MG63 (cell line): ENCODE measurements around the gene RNF148. TPM values are rescaled to one million over a fixed set of nuclear protein-coding genes. Genes with fewer than 3 reads are reported as not detected.

Experiments used
- DNase-seq: peaks from one replicate; pipeline ENCODE4 v3.0.0-alpha.2; 2020
- H3K27me3 ChIP-seq: fragments of 250-450 bp; sonication (Bioruptor Pico); 2 replicates; pipeline ENCODE4 v1.5.1; 2020; ENCODE audit warnings: mild to moderate bottlenecking, moderate library complexity
- H3K36me3 ChIP-seq: fragments of 250-450 bp; sonication (Bioruptor Pico); 2 replicates; pipeline ENCODE4 v1.5.1; 2020; ENCODE audit warnings: mild to moderate bottlenecking, moderate library complexity
- H3K4me3 ChIP-seq: fragments of 250-450 bp; sonication (Bioruptor Pico); 2 replicates; pipeline ENCODE4 v1.5.1; 2020; ENCODE audit warnings: mild to moderate bottlenecking, moderate library complexity
- H3K9me3 ChIP-seq: fragments of 250-450 bp; sonication (Bioruptor Pico); 2 replicates; pipeline ENCODE4 v1.5.1; 2020; ENCODE audit warnings: mild to moderate bottlenecking, moderate library complexity
- total RNA-seq: library from RNA; depleted of rRNA; stranded (reverse); fragments of >200 nt; shearing (Covaris generic); gene quantifications from 2 replicates; pipeline ENCODE4 v1.2.3, GENCODE V29; 2014; ENCODE audit warnings: low replicate concordance; rRNA removed

The RNF148 gene, protein sequence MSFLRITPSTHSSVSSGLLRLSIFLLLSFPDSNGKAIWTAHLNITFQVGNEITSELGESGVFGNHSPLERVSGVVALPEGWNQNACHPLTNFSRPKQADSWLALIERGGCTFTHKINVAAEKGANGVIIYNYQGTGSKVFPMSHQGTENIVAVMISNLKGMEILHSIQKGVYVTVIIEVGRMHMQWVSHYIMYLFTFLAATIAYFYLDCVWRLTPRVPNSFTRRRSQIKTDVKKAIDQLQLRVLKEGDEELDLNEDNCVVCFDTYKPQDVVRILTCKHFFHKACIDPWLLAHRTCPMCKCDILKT
- total RNA-seq, result not detected in 2 replicates

DNA sequence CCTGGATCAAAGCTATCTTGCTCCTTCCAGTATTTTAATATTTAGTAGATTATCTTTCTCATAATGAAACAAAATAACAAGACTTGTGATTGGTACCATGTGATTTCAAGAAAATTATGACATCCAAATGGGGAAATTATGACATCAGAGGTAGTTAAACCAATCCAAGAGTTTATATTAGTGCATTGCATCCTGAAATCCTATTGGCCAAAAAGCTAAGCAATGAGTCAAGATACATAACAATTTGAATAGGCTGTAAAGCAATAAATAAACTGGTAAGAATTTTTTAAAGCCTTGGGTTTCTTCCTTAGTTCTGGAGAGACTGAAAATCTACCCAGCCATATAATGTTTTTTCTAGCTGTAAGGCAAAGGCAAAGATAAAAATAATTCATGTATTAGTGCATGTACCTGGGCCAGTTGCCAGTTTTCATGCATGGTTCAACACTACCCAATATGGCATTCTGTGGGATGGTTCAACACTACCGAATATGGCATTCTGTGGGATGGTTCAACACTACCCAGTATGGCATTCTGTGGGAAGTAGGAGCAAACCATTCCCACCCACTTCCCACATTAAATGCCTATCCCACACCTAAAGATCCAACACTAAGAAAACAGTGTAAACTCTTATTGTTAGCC is at the start of gene RNF148:
Gene RNF148, minus strand, starts transcription at position 51 of the 639 bp plus-strand sequence. CDS start 172 bp downstream, outside the sequence.
- no peak for DNase-seq
- H3K4me3 ChIP-seq, result no peak within 1 kb of the TSS
- no peaks in the 10 kb centered on the region for H3K9me3 ChIP-seq
- no peaks in the 10 kb centered on the region for H3K36me3 ChIP-seq
- no peaks in the 10 kb centered on the region for H3K27me3 ChIP-seq

DNA sequence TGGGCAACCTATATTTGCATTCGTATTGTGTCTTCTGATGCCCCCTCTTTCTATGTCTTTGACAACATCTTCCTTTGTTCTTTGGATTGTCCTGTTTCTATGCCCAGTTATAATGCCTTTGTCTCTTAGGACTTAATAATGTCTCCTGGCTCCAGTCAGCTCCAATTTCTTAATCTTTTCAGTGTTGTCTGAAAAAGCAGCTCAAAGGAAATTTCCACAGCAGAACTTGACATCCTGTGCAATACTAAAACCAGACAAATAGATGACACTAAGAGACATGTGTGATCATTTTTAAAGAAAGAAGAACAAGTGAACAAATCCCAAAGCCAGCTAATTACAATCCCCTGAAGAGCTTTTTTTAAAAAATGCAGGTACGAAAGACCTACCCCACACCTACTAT is 47.7 kb upstream of the RNF148 start:
- Histone ChIP-seq H3K27me3 (no peaks in the 10 kb centered on the region), H3K4me3 (no peak overlapping the region), H3K36me3 (no peaks in the 10 kb centered on the region), H3K9me3 (no peaks in the 10 kb centered on the region)
- DNase-seq, result no peak

DNA sequence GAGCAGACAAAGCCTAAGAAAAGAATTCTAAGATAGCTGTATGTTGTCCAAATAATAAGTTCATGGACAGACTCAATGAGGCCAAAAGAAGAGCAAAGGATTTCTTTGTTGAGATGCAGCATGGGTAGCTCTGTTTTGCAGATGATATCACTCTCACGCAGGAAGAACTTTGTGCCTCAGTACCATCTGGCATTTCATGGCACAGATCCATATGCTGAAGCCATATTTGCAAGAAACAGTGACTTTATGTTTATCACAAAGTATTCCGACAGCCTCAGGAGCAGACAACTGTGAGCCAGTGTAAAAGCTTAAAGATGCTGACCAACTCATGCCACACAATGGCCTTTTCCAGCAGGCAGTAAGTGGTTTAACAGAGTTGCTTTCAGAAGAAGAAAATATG is 45.5 kb upstream of the RNF148 start:
- H3K36me3 ChIP-seq, result no peaks in the 10 kb centered on the region
- no peaks in the 10 kb centered on the region for H3K9me3 ChIP-seq
- no peaks in the 10 kb centered on the region for H3K27me3 ChIP-seq
- no peak overlapping the region for H3K4me3 ChIP-seq
- no peak for DNase-seq

DNA sequence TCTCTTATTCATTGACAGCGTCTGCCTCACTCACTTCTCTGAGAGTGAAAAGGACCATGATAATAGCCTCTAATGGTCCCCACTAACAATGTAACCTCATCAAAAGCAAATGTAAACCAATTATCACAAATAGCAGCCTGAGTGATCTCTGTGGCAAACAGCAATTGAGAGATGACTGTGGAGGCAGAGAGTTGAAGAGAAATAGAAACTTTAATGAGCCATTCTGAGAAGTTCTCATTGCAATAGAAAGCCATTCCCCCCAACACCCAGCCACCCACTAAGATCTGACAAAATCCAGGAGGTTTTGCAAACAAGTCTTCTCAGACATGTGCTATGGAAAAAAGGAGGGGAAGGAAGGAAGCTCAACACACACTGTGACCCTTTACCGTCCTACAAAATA is 44.2 kb upstream of the RNF148 start:
- no peaks in the 10 kb centered on the region for H3K36me3 ChIP-seq
- no peak for DNase-seq
- H3K9me3 ChIP-seq, result no peaks in the 10 kb centered on the region
- H3K4me3 ChIP-seq, result no peak overlapping the region
- H3K27me3 ChIP-seq, result no peaks in the 10 kb centered on the region

DNA sequence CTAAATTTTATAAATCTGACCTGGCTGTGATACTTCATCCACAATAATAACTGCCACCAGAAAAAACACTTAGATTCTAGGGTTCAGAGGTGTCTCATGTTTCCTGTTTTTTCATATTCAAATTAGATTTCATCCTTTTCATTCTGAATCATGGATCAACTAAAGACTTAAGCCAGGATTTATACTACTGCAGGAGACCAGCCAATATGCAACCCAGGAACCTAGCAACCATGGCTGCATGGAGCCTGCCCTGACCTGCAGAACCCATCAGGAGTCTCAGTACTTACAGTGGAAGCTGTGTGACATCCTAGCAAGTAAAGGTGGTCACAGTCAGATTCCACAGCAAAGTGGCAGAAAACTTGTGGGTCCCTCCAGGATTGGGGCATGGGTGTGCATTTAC is 40.5 kb upstream of the RNF148 start:
- Histone ChIP-seq H3K9me3 (no peaks in the 10 kb centered on the region), H3K36me3 (no peaks in the 10 kb centered on the region), H3K27me3 (no peaks in the 10 kb centered on the region), H3K4me3 (no peak overlapping the region)
- DNase-seq, result no peak

DNA sequence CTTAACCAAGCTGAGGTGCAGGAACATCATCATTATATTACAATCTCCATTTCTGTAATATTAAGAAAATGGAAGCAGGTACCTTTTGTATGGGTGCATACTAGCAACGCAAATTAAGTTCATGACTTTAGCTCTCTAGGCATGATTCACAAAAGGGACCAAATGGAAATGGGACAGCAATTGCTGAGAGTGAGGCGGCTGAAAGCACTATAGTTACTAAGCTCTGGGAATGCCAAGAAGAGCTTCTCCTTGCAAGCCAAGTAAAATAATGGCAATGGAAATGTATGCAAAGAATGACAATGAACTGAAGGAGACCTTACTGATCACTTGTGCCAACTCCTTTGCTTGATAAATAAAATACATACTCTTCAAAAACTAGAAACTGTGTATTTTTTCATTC is 36.2 kb upstream of the RNF148 start:
- no peaks in the 10 kb centered on the region for H3K27me3 ChIP-seq
- no peak overlapping the region for H3K4me3 ChIP-seq
- no peaks in the 10 kb centered on the region for H3K9me3 ChIP-seq
- H3K36me3 ChIP-seq, result no peaks in the 10 kb centered on the region
- DNase-seq, result no peak

DNA sequence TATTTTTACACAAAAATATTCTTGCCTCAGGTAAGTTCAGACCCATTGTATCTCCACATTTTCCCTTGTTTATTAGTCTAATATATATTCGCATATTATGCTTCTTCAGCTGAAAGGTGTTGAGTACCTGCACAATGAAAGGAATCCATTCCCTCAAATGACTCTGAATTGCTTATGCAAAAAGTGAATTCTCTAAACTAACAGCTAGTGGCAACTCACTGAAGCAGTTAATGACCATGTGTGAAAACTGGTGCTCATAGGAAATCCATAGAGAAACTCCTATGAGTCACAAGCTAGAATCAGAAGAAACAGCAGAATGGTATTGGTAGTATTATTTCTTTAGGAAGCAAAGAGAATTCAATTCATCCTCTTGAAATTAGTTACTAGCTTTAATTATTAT is 33.5 kb upstream of the RNF148 start:
- Histone ChIP-seq H3K36me3 (no peaks in the 10 kb centered on the region), H3K4me3 (no peak overlapping the region), H3K9me3 (no peaks in the 10 kb centered on the region), H3K27me3 (no peaks in the 10 kb centered on the region)
- no peak for DNase-seq

DNA sequence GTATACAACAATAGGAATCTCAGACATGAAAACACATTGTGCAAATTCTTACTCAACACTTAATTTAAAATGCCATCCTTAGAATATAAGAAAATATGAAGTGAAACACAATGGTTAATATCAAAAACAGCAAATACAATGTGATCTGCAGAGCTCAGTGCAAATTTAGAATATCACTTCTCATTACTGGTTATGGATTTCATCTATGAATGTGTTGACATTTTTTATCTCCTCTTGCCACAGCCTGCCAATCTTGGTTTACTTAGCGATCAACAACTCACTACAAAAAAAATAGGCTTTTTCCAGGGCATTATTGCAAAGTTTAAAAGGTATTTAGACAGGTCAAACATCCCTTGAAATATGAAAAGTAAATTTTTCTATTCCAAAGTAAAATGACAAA is 25.0 kb upstream of the RNF148 start:
- DNase-seq, result no peak
- Histone ChIP-seq H3K9me3 (no peaks in the 10 kb centered on the region), H3K4me3 (no peak overlapping the region), H3K36me3 (no peaks in the 10 kb centered on the region), H3K27me3 (no peaks in the 10 kb centered on the region)

DNA sequence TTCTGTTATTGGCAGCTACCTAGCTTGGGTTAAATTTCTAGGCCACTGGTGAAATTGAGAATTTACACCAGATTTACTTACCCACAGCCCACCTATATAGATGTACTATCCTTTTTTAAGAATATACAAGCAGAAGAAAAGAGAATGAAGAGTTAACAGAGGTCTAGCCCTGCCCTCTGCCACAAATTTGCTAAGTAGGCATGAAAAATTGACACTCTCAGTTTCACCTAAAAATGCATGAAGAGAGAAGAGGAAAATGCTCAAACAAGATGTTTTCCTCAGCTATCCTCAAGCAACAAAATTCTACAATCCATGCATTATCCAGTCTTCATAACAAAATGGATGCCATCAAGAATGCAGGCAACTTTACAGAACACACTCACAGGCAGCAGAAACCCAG is 24.6 kb upstream of the RNF148 start:
- no peaks in the 10 kb centered on the region for H3K36me3 ChIP-seq

DNA sequence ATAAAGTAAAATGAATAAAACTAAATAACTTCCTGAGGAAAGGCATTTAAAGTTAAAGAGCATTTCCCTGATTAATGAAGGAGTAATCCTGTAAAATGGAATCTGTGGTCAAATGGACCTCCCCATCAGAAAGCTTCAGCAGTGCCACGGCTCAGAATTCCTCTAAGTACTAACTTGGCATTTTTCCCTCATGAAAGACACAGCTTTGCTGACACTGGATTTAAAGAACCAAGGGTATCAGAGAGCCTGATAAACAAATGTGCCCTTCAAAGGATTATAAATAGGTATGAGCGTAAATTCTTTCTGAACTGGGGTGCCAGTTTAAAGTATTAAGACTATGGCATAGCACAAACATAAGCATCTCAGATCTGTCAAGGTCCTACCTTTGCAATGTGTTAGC is 24.2 kb upstream of the RNF148 start:
- Histone ChIP-seq H3K4me3 (no peak overlapping the region), H3K9me3 (no peaks in the 10 kb centered on the region), H3K27me3 (no peaks in the 10 kb centered on the region), H3K36me3 (no peaks in the 10 kb centered on the region)
- no peak for DNase-seq

More for the DNA sequence above, 24.6 kb upstream of the RNF148 start:
- DNase-seq, result no peak
- H3K9me3 ChIP-seq, result no peaks in the 10 kb centered on the region
- H3K4me3 ChIP-seq, result no peak overlapping the region
- H3K27me3 ChIP-seq, result no peaks in the 10 kb centered on the region

DNA sequence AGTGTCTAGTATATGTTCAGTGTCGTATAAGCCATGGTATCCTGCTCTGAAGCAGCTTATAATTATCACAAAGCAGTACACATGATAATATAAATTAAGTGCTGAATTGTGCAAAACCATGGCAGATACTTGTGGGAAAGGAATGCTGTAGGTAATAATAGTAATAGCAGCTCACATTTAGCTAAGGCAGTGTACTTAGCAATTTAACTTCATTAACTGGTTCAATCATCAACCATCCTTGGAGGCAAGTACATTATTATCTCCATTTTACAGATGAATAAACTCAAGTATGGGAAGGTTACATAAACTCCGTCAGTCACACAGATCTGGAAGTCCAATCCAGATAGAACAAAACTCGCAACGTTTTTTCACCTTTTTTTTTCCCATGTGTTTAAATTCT is 21.6 kb upstream of the RNF148 start:
- DNase-seq, result no peak
- Histone ChIP-seq H3K36me3 (no peaks in the 10 kb centered on the region), H3K4me3 (no peak overlapping the region), H3K9me3 (no peaks in the 10 kb centered on the region), H3K27me3 (no peaks in the 10 kb centered on the region)

DNA sequence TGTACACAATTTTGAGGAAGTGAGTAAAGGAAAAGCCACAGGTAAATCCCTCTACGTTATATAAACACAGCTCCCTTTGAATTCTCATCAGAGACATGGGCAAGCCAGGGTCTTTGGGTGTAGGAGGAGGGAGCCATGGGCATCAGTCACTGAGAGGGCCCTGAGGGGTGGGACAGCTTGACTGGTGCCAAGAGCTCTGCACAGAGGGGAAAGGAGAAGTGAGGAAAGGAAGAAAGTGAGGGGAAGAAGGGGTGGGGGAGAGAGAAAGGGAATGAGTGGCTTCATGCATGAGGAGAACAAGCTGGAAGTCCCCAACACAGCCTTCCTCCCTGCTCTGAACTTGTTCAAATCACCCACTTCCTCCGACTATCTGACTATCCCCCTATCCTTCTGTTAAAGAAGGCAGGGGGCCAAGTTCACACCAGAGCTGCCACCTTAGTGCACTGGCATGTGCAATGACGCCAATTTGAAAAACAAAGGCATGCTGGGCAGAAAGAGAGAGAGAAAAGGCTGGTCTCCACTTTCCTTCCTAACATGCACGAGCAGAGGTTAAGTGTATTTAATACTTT is 16.4 kb upstream of the RNF148 start:
- Histone ChIP-seq H3K4me3 (no peak overlapping the region), H3K27me3 (no peaks in the 10 kb centered on the region), H3K9me3 (no peaks in the 10 kb centered on the region), H3K36me3 (no peaks in the 10 kb centered on the region)
- DNase-seq, result no peak

DNA sequence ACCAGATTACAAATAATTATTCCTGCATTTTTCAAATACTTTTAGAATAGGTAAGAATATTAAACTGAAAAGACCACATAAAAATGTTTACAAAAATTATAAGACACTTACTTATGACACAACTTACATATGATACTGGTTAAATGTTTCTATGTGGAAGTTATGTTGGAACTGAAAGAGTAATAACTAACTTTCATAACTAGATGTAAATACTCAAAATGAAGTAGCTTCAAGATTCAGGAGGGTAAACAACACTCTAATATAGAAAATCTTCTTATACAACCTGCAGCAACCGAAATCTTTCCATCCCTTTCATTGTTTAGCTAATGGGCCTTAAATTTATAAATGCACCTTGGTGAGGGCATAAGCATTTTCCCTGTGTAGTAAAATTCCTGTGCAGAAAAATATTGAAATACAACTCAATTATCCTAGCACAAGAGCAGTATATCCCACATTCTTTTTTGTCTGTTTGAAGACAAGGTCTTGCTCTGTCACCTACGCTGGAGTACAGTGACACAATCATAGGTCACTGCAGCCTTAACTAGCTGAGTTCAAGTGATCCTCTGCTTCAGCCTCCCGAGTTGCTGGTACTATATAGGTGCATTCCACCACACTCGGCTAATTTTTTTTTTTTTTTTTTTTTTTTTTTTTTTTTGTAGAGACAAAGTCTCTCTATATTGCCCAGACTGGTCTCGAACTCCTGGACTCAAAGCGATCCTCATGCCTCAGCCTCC is 14.8 kb upstream of the RNF148 start:
- Histone ChIP-seq H3K9me3 (no peaks in the 10 kb centered on the region), H3K27me3 (no peaks in the 10 kb centered on the region), H3K36me3 (no peaks in the 10 kb centered on the region), H3K4me3 (no peak overlapping the region)
- DNase-seq, result no peak

DNA sequence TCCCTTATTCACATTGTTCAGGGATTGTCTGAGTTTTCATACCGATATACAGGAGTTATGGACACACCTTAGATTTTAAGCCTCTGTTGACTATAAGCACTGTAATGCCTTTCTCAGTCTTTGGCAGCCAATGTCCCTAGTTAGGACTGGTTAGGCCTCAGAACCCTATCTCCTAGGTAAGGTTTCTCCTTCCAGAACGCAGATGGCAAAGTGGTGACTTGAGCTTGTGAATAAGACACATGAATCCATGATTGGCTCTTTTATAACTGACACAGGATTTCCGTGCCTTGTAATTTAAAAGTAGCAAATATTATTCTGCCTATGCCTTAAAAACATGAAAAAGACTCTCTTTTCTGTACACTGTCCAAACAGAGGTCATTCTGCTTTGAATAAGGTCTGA is 12.5 kb upstream of the RNF148 start:
- H3K9me3 ChIP-seq, result no peaks in the 10 kb centered on the region
- H3K27me3 ChIP-seq, result no peaks in the 10 kb centered on the region
- H3K36me3 ChIP-seq, result no peaks in the 10 kb centered on the region
- H3K4me3 ChIP-seq, result no peak overlapping the region
- DNase-seq, result no peak

DNA sequence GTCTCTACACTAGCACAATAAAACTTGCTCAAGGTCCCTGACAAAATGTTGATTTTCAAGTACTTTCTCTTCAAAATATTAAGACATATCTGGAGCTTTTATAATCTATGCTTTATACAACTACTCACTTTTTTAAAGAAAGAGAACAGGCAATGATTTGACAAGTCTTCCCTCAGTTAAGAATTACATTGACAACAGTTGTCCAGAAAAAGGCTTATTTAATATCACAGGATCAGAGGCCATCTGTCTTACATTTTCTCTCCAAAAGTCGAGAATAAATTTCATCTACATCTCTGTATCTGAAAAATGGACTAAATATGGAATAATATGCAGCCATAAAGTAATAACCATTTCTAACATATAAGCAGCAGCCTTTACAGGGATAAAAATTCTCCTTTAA is 8.2 kb upstream of the RNF148 start:
- no peak for DNase-seq
- H3K9me3 ChIP-seq, result no peaks in the 10 kb centered on the region
- H3K4me3 ChIP-seq, result no peak overlapping the region
- no peaks in the 10 kb centered on the region for H3K36me3 ChIP-seq
- no peaks in the 10 kb centered on the region for H3K27me3 ChIP-seq

DNA sequence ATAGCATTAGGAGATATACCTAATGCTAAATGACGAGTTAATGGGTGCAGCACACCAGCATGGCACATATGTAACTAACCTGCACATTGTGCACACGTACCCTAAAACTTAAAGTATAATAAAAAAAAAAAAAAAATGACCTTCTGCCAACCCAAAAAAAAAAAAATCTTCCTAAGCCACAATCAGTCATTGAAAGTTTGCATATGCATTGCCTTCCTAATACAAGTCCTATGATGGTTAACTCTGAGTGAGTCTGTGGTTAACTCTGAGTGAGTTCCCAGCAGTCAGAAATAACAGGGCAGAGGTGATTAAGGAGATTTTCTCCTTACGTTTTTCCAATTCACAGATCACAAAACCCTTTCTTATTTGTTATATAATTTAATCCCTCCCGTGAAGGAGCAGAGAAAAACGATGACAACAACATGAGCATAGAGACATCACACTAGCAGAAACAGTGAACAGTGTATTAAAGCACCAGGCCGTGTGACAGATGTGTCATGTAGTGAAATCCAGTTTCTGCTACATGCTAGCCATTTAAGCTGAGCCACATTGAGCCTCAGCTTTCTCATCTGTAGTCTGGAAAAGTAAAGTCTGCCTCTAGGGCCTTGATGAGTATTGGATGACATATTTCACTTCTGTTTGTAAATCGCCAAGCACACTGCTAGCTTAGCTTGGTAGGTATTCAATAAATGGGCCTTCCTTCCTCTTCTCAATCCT is 7.4 kb upstream of the RNF148 start:
- no peaks in the 10 kb centered on the region for H3K9me3 ChIP-seq
- no peaks in the 10 kb centered on the region for H3K27me3 ChIP-seq
- DNase-seq, result no peak
- H3K4me3 ChIP-seq, result no peak overlapping the region
- H3K36me3 ChIP-seq, result no peaks in the 10 kb centered on the region

DNA sequence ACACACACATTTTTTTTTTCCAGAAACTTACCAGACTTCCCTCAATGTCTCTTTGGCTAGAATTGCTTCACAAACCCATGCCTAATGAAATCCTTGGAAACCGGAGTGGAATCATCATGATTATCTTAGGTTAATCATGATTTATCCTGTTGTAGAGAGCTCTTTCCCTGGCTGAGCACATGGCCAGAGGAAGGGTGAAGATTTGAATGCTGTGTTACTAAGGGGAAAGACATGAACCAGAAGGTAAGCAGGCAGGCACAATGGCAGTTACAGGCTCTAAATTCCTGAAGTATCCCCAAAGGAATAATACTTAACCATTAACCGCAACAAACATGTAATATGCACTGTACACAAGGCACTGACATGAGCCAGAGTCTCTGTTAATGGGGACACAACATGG is 4.1 kb upstream of the RNF148 start:
- no peaks in the 10 kb centered on the region for H3K27me3 ChIP-seq
- no peaks in the 10 kb centered on the region for H3K9me3 ChIP-seq
- DNase-seq, result no peak
- H3K36me3 ChIP-seq, result no peaks in the 10 kb centered on the region
- H3K4me3 ChIP-seq, result no peak overlapping the region
